Endothelial cell of umbilical vein (primary cell): ENCODE measurements around the gene KDM4C. TPM values are rescaled to one million over a fixed set of nuclear protein-coding genes. Genes with fewer than 3 reads are reported as not detected.

ENCODE experiments used
- BruUV-seq: library from RNA; stranded (reverse); fragments of 400-500 nt; replicated peaks from 2 replicates; lab custom pipeline; 2021; lab: Mats Ljungman, UMichigan
- CTCF ChIA-PET: fragments of 300-600, 350-600 bp; sonication (Branson Sonifier 250); formaldehyde crosslinking; loops from one replicate; lab custom pipeline; 2021; ENCODE audit warnings: antibody characterized with exemption, inconsistent platforms; lab: Charles Lee
- POLR2A ChIA-PET: fragments of 300-600, 350-600 bp; sonication (Branson Sonifier 250); formaldehyde crosslinking; loops from one replicate; lab custom pipeline; 2021; ENCODE audit warnings: antibody characterized with exemption, inconsistent platforms; lab: Charles Lee
- DNase-seq: peaks from one replicate; pipeline ENCODE4 v3.0.0-alpha.2; 2011; ENCODE audit warnings: low read depth, low spot score
- FAIRE-seq: peaks from 2 replicates; lab custom pipeline; 2011; peaks lifted over from hg19 to GRCh38; lab: Jason Lieb, UNC
- H2AFZ ChIP-seq: 2 replicates; pipeline ENCODE4 v1.6.0; 2012; ENCODE audit warnings: low read depth, low read length, control low read depth, inconsistent platforms
- H3K27ac ChIP-seq: 2 replicates; pipeline ENCODE4 v1.5.1; 2011; ENCODE audit warnings: low read depth, mild to moderate bottlenecking, control low read depth, low read length, moderate library complexity; ENCODE audit not compliant: insufficient read depth
- H3K27me3 ChIP-seq, 2 experiments: 2 replicates each; pipeline versions ENCODE4 v1.6.0 to v1.6.1; 2011; ENCODE audit warnings: low read length in 2 of 2, mixed read lengths in 1 of 2; ENCODE audit not compliant: control insufficient read depth in 2 of 2, insufficient read depth in 2 of 2
- H3K36me3 ChIP-seq, 2 experiments: 2 replicates in 1 of 2; 3 replicates in 1 of 2; pipeline ENCODE4 v1.5.1; 2011; ENCODE audit warnings: low read length in 2 of 2, mild to moderate bottlenecking in 1 of 2, moderate library complexity in 1 of 2; ENCODE audit not compliant: control insufficient read depth in 2 of 2, insufficient read depth in 2 of 2; ENCODE audit errors: extremely low read depth in 1 of 2
- H3K4me1 ChIP-seq: 3 replicates; pipeline ENCODE4 v1.5.1; 2011; ENCODE audit warnings: mild to moderate bottlenecking, low read length; ENCODE audit not compliant: control insufficient read depth, insufficient read depth; ENCODE audit errors: extremely low read depth
- H3K4me2 ChIP-seq: 2 replicates; pipeline ENCODE4 v1.6.1; 2011; ENCODE audit warnings: low read length, control low read depth, mixed read lengths; ENCODE audit not compliant: insufficient read depth
- H3K4me3 ChIP-seq, 3 experiments: fragments of 200-600 bp in 1 of 3; sonication (generic), shearing (Covaris generic) in 1 of 3; replicated peaks in 1 of 3; 2 replicates each; pipeline ENCODE4 v1.5.1; 2011 to 2016; ENCODE audit warnings: control low read depth in 3 of 3, low read length in 3 of 3, mild to moderate bottlenecking in 2 of 3, inconsistent platforms in 1 of 3, low read depth in 1 of 3, moderate library complexity in 1 of 3; ENCODE audit not compliant: insufficient read depth in 1 of 3
- H3K79me2 ChIP-seq: 2 replicates; pipeline ENCODE4 v1.6.0; 2012; ENCODE audit warnings: low read length, inconsistent platforms; ENCODE audit not compliant: control insufficient read depth, insufficient read depth
- H3K9ac ChIP-seq: replicated peaks from 2 replicates; pipeline ENCODE3; 2011; ENCODE audit warnings: low read length, control low read depth; ENCODE audit not compliant: insufficient read depth; ENCODE audit errors: extremely low read depth
- H3K9me1 ChIP-seq: replicated peaks from 3 replicates; pipeline ENCODE4 v1.6.0; 2011; ENCODE audit warnings: mild to moderate bottlenecking, low read length; ENCODE audit not compliant: control insufficient read depth, insufficient read depth; ENCODE audit errors: extremely low read depth
- H3K9me3 ChIP-seq: replicated peaks from 2 replicates; pipeline ENCODE4 v1.5.1; 2012; ENCODE audit warnings: low read length, inconsistent platforms; ENCODE audit not compliant: control insufficient read depth, insufficient read depth
- H4K20me1 ChIP-seq: replicated peaks from 2 replicates; pipeline ENCODE3; 2011; ENCODE audit warnings: mild to moderate bottlenecking, low read length; ENCODE audit not compliant: control insufficient read depth, insufficient read depth; ENCODE audit errors: extremely low read depth
- EZH2 ChIP-seq: IDR thresholded peaks from 2 replicates; pipeline ENCODE4 v1.6.1; 2012; ENCODE audit warnings: borderline replicate concordance, low read depth, mild to moderate bottlenecking, moderate library complexity, low read length, inconsistent platforms; ENCODE audit not compliant: severe bottlenecking
- FOS ChIP-seq: IDR thresholded peaks from 2 replicates; pipeline ENCODE4 v1.6.1; 2011; ENCODE audit warnings: mild to moderate bottlenecking, low read length, moderate library complexity, borderline replicate concordance; ENCODE audit not compliant: insufficient read depth
- GATA2 ChIP-seq: IDR thresholded peaks from 2 replicates; pipeline ENCODE4 v1.7.0; 2011; ENCODE audit warnings: low read depth, mild to moderate bottlenecking, moderate library complexity, mixed read lengths, low read length; ENCODE audit not compliant: insufficient read length, insufficient read depth
- JUN ChIP-seq: IDR thresholded peaks from 2 replicates; pipeline ENCODE4 v1.6.1; 2011; ENCODE audit warnings: borderline replicate concordance, low read depth; ENCODE audit not compliant: insufficient read length, insufficient read depth
- MAX ChIP-seq: IDR thresholded peaks from 2 replicates; pipeline ENCODE4 v1.6.1; 2011; ENCODE audit not compliant: insufficient read depth, insufficient read length
- MYC ChIP-seq: IDR thresholded peaks from one replicate; pipeline ENCODE4 v1.6.1; 2011; ENCODE audit warnings: mild to moderate bottlenecking, low read depth, low read length
- POLR2A ChIP-seq: IDR thresholded peaks from 2 replicates; pipeline ENCODE4 v1.6.1; 2012; ENCODE audit warnings: low read depth, mild to moderate bottlenecking, control low read depth, low read length
- POLR2AphosphoS5 ChIP-seq: IDR thresholded peaks from 2 replicates; pipeline ENCODE4 v1.6.1; 2012; ENCODE audit warnings: low read depth, mild to moderate bottlenecking, control low read depth, low read length, moderate library complexity; ENCODE audit not compliant: insufficient read depth
- dilution Hi-C: fragments of 300-500 bp; cut with MboI; formaldehyde crosslinking; loops from one replicate; pipeline ENCODE4 v1.15.0; 2019; ENCODE audit warnings: low sequenced_read_pairs; ENCODE audit not compliant: extremely low pct_ligation_motif_present
- intact Hi-C: fragments of 100-400 bp; cut with micrococcal nuclease; formaldehyde crosslinking; loops from one replicate; pipeline ENCODE4 v1.10.0; 2022
- polyA plus RNA-seq, 4 experiments: library from polyadenylated mRNA; depleted of rRNA in 3 of 4; stranded (reverse) in 3 of 4; unstranded in 1 of 4; fragments of >200 nt; gene quantifications; 2 replicates each; pipeline versions ENCODE4 v1.2.1 to v1.2.3, GENCODE V29; 2011 to 2012; ENCODE audit warnings: missing spikeins in 1 of 4
- total RNA-seq: library from RNA; stranded (reverse); gene quantifications from 2 replicates; pipeline ENCODE4 v1.2.3, GENCODE V29; 2021
- TF ChIP-seq, protein P1 (sequence below), 2 donors: IDR thresholded peaks; 1 replicate in 1 of 2; 2 replicates in 1 of 2; pipeline ENCODE4 v1.5.1; 2011; ENCODE audit warnings: low read length in 2 of 2, mild to moderate bottlenecking in 2 of 2, moderate library complexity in 2 of 2, control low read depth in 1 of 2, inconsistent platforms in 1 of 2, low read depth in 1 of 2; ENCODE audit not compliant: insufficient read depth in 1 of 2; ENCODE audit errors: extremely low read depth in 1 of 2

Gene KDM4C
- total and polyA plus RNA-seq, 2 donors (not counting 3 experiments of a cell fraction or from before 2014, with no cell fraction given) = 5.4 to 15.0 TPM

DNA sequence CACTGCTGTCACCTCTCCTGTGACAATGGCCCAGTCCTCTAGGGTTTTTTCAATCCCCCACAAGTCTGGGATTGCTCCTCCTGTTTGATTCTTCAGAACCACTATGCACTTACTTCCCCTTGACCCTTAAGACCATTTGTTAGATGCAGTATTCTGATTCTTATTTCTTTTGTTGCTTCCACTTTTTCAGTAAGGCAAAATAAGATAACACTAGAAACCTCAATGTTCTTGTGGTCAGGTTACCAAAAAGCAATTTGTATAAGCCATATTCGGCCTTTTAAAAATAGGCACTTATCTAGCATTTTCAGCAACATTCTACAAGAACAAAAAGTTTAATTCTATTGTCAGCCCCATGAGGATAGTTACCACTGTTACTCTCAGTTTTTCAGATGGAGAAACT lies 220.0 kb downstream of the KDM4C start:
- TF ChIP-seq POLR2A (no peak), MAX (no peak), MYC (no peak), GATA2 (no peak), POLR2AphosphoS5 (no peak), EZH2 (no peak), FOS (no peak), JUN (no peak)
- TF ChIP-seq, protein P1, sequence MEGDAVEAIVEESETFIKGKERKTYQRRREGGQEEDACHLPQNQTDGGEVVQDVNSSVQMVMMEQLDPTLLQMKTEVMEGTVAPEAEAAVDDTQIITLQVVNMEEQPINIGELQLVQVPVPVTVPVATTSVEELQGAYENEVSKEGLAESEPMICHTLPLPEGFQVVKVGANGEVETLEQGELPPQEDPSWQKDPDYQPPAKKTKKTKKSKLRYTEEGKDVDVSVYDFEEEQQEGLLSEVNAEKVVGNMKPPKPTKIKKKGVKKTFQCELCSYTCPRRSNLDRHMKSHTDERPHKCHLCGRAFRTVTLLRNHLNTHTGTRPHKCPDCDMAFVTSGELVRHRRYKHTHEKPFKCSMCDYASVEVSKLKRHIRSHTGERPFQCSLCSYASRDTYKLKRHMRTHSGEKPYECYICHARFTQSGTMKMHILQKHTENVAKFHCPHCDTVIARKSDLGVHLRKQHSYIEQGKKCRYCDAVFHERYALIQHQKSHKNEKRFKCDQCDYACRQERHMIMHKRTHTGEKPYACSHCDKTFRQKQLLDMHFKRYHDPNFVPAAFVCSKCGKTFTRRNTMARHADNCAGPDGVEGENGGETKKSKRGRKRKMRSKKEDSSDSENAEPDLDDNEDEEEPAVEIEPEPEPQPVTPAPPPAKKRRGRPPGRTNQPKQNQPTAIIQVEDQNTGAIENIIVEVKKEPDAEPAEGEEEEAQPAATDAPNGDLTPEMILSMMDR (IDR thresholded peaks at IDR 0.05; ENCODE audit: extremely low read depth in 1 of 2, insufficient read depth in 1 of 2, low read depth in 1 of 2, low read length in 2 of 2) = no peak
- H3K4me3 ChIP-seq = no peak overlapping the region
- no peaks in the 10 kb centered on the region for H3K79me2 ChIP-seq
- dilution Hi-C loops = no loop called here
- H3K9me3 ChIP-seq = no peaks in the 10 kb centered on the region
- no peak overlapping the region for H3K9ac ChIP-seq
- intact Hi-C loops = no loop called here
- H4K20me1 ChIP-seq = no peaks in the 10 kb centered on the region
- no peak overlapping the region for H2AFZ ChIP-seq
- H3K4me2 ChIP-seq = no peak overlapping the region
- no peak overlapping the region for H3K27ac ChIP-seq
- DNase-seq (no peak), FAIRE-seq (no peak)
- H3K36me3 ChIP-seq = no peaks in the 10 kb centered on the region
- H3K4me1 ChIP-seq = no peaks in the 10 kb centered on the region
- no peaks in the 10 kb centered on the region for H3K27me3 ChIP-seq
- POLR2A ChIA-PET = no interaction called here
- no peaks in the 10 kb centered on the region for H3K9me1 ChIP-seq
- CTCF ChIA-PET = no interaction called here
- BruUV-seq = no TSS peak
